Panc1 (cell line): ENCODE measurements around the gene STMN1. TPM values are rescaled to one million over a fixed set of nuclear protein-coding genes. Genes with fewer than 3 reads are reported as not detected.

Source experiments
- ATAC-seq: fragments of 200-7000 bp; cut with Tn5 transposase; 2 replicates; pipeline ENCODE4 v1.9.1; 2020; ENCODE audit warnings: mild to moderate bottlenecking, moderate library complexity
- BruUV-seq: library from RNA; stranded (reverse); fragments of 400-500 nt; replicated peaks from 2 replicates; lab custom pipeline; 2021; lab: Mats Ljungman, UMichigan
- CTCF ChIA-PET: fragments of 300-600 bp; sonication (Branson Sonifier 250); formaldehyde crosslinking; loops from one replicate; lab custom pipeline; 2022; ENCODE audit warnings: antibody characterized with exemption; lab: Charles Lee
- POLR2A ChIA-PET: fragments of 300-600 bp; sonication (Branson Sonifier 250); formaldehyde crosslinking; loops from one replicate; lab custom pipeline; 2022; ENCODE audit warnings: antibody characterized with exemption; lab: Charles Lee
- DNase-seq: peaks from one replicate; pipeline ENCODE4 v3.0.0-alpha.2; 2010; ENCODE audit warnings: low read depth, low spot score
- H3K27ac ChIP-seq: 2 replicates; pipeline ENCODE4 v1.5.1; 2011; ENCODE audit warnings: mild to moderate bottlenecking, low read length, inconsistent platforms
- H3K27me3 ChIP-seq: fragments of 200-500 bp; sonication (Bioruptor generic); 2 replicates; pipeline ENCODE4 v1.6.0; 2014; ENCODE audit warnings: low read length, inconsistent platforms; ENCODE audit not compliant: control insufficient read depth, insufficient read depth
- H3K36me3 ChIP-seq: fragments of 200-500 bp; sonication (Bioruptor generic); 2 replicates; pipeline ENCODE4 v1.5.1; 2014; ENCODE audit warnings: inconsistent platforms, mild to moderate bottlenecking, low read length, moderate library complexity; ENCODE audit not compliant: control insufficient read depth, insufficient read depth
- H3K4me1 ChIP-seq: 2 replicates; pipeline ENCODE4 v1.5.1; 2011; ENCODE audit warnings: inconsistent platforms, mild to moderate bottlenecking, low read length, moderate library complexity; ENCODE audit not compliant: control insufficient read depth, insufficient read depth
- H3K4me3 ChIP-seq, 2 experiments: 2 replicates each; pipeline ENCODE4 v1.5.1; 2011 to 2012; ENCODE audit warnings: low read depth in 2 of 2, low read length in 2 of 2, mild to moderate bottlenecking in 2 of 2, inconsistent platforms in 1 of 2, moderate library complexity in 1 of 2
- H3K9me3 ChIP-seq: fragments of 200-500 bp; sonication (Bioruptor generic); 2 replicates; pipeline ENCODE4 v1.5.1; 2014; ENCODE audit warnings: low read depth, mild to moderate bottlenecking, inconsistent platforms, low read length, moderate library complexity; ENCODE audit not compliant: control insufficient read depth, insufficient read depth
- POLR2AphosphoS5 ChIP-seq: IDR thresholded peaks from 2 replicates; pipeline ENCODE4 v1.6.1; 2012; ENCODE audit warnings: mild to moderate bottlenecking, low read depth, low read length, moderate library complexity
- REST ChIP-seq, 2 experiments: IDR thresholded peaks; 2 replicates each; pipeline ENCODE4 v1.6.1; 2011 to 2012; ENCODE audit warnings: low read depth in 2 of 2, control low read depth in 1 of 2, low read length in 1 of 2, mild to moderate bottlenecking in 1 of 2, moderate library complexity in 1 of 2; ENCODE audit not compliant: insufficient read depth in 1 of 2
- SIN3A ChIP-seq: IDR thresholded peaks from 2 replicates; pipeline ENCODE4 v1.6.1; 2012; ENCODE audit warnings: low read depth, mild to moderate bottlenecking, low read length, moderate library complexity, borderline replicate concordance; ENCODE audit not compliant: insufficient read depth
- TCF7L2 ChIP-seq: IDR thresholded peaks from 2 replicates; pipeline ENCODE4 v1.6.1; 2011; ENCODE audit warnings: mild to moderate bottlenecking, low read depth, low read length, inconsistent platforms
- in situ Hi-C: cut with HindIII; loops from 2 replicates; pipeline ENCODE4 v1.10.0; 2016; ENCODE audit warnings: low sequenced_read_pairs, low pct_unique_long_range_greater_than_20kb
- intact Hi-C: fragments of 100-400 bp; cut with micrococcal nuclease; formaldehyde crosslinking; loops from one replicate; pipeline ENCODE4 v1.10.0; 2022; ENCODE audit not compliant: unreplicated experiment
- total RNA-seq: library from RNA; stranded (reverse); gene quantifications from one replicate; pipeline ENCODE4 v1.2.1, GENCODE V29; 2021; ENCODE audit not compliant: unreplicated experiment
- TF ChIP-seq, protein P1 (sequence below): fragments of 450-650 bp; IDR thresholded peaks from 2 replicates; pipeline ENCODE4 v1.5.1; 2017; ENCODE audit warnings: mild to moderate bottlenecking

STMN1 gene
- total RNA-seq, 1 experiment from 2014 or later: 316 TPM

DNA sequence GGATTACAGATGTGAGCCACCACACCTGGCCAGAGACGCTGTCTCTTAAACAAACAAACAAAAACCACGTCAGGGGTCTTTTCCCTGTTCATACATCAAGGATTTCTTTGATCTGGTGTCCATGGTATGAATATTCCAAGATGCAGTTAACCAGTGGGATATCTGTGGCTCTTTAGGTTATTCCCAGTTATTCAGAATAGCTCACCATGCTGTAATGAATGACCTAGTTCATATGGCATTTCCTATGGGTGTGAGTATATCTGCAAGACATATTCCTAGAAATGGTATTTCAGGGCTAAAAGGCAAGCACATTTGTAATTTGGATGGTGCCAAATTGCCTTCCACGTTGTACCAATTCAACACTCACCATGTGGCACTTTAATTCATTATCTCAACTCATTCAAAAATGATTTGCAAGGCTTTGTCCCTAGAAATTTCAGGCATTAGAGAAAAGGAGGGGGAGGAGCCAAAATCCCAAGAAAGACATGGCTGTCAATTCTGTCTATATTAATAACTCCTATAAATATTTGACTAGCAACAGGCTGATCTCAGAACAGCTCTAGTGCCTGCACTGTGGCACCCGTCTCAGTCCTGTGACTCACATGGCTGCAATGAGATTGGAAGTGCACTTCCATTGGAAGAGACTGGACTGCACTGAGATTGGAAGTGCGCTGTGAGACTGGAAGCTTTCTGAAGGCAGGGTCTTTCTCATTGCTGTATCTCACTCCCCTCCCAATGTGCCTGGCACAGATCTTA lies 6.0 kb upstream of the STMN1 start:
- ChIA-PET POLR2A (no interaction called here), CTCF (no interaction called here)
- intact Hi-C loops (no loop called here), in situ Hi-C loops (no loop called here)
- no TSS peak for BruUV-seq
- peak; percentile 60; the same call in 1 of the 2 replicates for ATAC-seq
- Histone ChIP-seq H3K9me3 (no peaks in the 10 kb centered on the region), H3K36me3 (no peaks in the 10 kb centered on the region), H3K4me1 (no peaks in the 10 kb centered on the region), H3K27me3 (no peaks in the 10 kb centered on the region), H3K4me3 (no peak overlapping the region), H3K27ac (no peak overlapping the region)
- DNase-seq: no peak
- TF ChIP-seq, protein P1, sequence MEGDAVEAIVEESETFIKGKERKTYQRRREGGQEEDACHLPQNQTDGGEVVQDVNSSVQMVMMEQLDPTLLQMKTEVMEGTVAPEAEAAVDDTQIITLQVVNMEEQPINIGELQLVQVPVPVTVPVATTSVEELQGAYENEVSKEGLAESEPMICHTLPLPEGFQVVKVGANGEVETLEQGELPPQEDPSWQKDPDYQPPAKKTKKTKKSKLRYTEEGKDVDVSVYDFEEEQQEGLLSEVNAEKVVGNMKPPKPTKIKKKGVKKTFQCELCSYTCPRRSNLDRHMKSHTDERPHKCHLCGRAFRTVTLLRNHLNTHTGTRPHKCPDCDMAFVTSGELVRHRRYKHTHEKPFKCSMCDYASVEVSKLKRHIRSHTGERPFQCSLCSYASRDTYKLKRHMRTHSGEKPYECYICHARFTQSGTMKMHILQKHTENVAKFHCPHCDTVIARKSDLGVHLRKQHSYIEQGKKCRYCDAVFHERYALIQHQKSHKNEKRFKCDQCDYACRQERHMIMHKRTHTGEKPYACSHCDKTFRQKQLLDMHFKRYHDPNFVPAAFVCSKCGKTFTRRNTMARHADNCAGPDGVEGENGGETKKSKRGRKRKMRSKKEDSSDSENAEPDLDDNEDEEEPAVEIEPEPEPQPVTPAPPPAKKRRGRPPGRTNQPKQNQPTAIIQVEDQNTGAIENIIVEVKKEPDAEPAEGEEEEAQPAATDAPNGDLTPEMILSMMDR: no peak
- TF ChIP-seq SIN3A (no peak), REST (IDR thresholded peaks at IDR 0.05; ENCODE audit: insufficient read depth in 1 of 2, low read depth in 2 of 2, low read length in 1 of 2) (no peak), POLR2AphosphoS5 (no peak), TCF7L2 (no peak)

DNA sequence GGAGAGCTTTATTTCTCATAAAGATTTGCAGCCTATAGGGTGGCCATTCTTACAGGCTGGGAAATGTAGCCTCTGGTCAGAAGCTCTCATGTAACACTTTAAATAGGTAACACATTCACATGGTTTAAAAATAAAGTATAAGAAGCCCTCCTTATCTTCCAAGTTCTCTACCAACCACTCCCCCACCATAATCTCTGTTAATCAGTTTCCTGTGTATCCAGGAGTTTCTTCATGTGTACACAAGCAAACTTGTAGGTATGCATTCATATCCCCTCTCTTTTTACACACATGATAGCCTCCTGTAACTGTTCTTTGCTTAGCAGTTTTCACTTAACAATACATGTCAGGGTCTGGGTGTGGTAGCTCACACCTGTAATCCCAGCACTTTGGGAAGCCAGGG lies 4.9 kb upstream of the STMN1 start:
- ChIA-PET CTCF (interaction anchor here (0.6 kb wide), 1 partner anchor 86 kb away, joined by 7 read pairs; the partner anchor contains the start of gene PAFAH2), POLR2A (interaction anchor here (0.6 kb wide), 1 partner anchor 42 kb away, joined by 4 read pairs; no protein-coding TSS in a partner anchor)
- ATAC-seq (no peak), DNase-seq (no peak)
- TF ChIP-seq SIN3A (no peak), REST (IDR thresholded peaks at IDR 0.05; ENCODE audit: insufficient read depth in 1 of 2, low read depth in 2 of 2, low read length in 1 of 2) (no peak), POLR2AphosphoS5 (no peak), TCF7L2 (no peak)
- TF ChIP-seq, protein P1: no peak
- BruUV-seq: no TSS peak
- Histone ChIP-seq H3K27me3 (no peaks in the 10 kb centered on the region), H3K9me3 (no peaks in the 10 kb centered on the region), H3K4me1 (no peaks in the 10 kb centered on the region), H3K4me3 (no peak overlapping the region), H3K27ac (no peak overlapping the region), H3K36me3 (no peaks in the 10 kb centered on the region)
- intact Hi-C loops (no loop called here), in situ Hi-C loops (no loop called here)
